ENCODE results near the gene CMTM3.
A peak's percentile ranks its signal among the peaks of the same experiment; 100 is the strongest.
"Not testable (repeated sequence)": the region's sequence is repeated elsewhere in the genome, so short reads cannot be mapped to it uniquely, and the experiment has no call there.

CMTM3 gene

GRCh38 chr16:66610111-66610820 is 5.8 kb downstream of the CMTM3 start:
- DNase-seq: no peak

- DNase-seq: not testable (repeated sequence)
Measured at GRCh38 chr16:66611911-66612310, 7.4 kb downstream of the CMTM3 start.

DNA sequence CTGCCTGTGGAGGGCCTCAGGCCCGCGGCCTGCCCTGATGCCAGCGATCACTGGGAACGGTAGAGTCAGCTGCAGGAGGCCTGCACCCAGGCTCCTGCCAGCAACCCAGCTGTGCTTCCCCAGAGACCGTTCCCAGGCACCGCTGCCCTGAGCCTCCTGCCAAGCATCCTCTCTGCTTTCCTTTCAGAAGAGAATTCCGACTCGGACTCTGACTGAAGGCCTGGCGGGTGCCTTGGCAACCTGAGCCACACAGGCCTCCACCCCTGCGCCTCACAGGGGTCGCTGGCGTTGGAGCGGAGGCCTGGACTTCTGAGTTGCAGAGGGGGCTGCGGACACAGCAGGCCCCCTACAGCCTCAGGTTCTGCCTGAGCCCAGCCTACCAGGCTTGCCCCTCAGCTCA is 7.9 kb downstream of the CMTM3 start:
- no peak for DNase-seq

- DNase-seq: no peak
Measured at GRCh38 chr16:66614161-66614802, 9.8 kb downstream of the CMTM3 start.

- peak; percentile 11 for DNase-seq
Measured at GRCh38 chr16:66616169-66616568, 11.7 kb downstream of the CMTM3 start.

DNA sequence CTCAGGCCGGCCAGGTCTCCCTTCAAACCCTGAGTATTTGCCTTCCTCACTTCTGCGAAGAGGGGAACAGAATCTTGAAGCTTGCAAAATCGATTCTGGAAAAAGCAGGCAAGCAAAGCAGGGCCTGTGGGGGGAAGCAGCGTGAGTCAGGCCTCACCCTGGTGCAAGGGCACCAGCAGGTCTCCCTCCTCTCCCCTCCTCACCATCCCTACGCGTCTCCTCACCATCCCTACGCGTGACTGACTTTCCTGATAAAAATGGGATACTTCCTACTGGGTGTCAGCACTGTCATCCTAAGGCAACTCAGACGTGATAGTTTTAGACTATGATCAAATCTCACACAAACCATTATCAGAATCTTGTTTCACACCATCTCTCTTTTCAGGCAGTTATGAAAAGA is 12.1 kb downstream of the CMTM3 start:
- DNase-seq: peak; percentile 51

DNA sequence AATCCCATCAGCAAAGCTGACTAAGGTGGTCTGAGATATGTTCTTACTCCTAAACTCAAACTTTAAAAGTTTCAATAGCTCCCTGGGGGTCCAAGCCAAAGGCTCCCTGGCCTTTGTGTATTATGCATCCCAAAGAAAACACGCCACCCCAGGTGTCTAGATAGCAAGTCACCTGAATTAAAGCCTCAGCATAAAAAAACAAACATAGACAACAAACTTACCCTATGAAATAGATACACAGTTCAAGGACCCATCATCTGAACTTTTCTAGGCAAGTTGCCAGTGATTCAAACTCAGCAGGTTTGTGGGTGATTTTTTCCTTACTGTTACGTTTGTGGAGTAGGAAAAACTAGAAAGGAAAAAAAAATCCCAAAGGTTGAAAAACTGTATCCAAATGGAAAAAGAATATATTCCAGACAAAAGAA is 12.5 kb downstream of the CMTM3 start:
- no peak for DNase-seq

- no peak for DNase-seq
Measured at GRCh38 chr16:66617728-66618127, 13.2 kb downstream of the CMTM3 start.

DNA sequence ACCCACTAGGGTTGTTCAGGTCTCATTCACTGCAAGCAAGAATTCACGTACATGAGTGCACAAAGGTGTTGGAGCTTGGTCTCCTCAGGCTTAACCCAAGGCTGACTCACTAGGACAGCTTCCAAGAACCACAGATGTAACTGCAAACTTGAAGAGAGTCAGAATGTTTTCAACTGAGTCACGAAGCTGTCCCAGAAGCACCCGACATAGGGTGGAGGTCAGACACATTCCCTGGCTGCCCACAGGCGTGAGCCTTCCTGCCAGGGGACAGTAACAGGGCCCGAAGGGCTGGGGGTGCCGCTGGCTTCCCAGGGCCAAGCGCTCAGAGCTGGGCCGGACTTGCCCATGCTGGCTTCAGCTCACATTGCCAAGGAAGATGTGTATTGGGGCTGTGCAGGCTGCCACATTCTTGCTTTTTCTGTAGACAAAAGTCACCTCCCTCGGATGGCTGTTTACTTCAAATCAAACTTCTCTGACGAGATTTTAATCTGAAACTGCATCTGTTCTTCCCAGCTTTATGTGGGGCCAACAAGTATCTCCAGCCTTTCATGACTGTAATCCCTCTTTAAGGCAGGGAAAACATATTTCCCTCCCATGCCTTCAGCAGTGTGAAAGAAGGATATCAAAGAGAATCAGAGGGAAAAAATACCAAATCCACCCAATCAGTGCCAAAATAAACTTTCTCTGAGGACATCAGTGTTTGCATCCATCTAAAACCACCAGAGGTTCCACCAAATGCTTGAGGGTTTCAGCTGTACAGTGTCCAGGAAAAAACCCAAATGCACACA is 14.3 kb downstream of the CMTM3 start:
- no peak for DNase-seq

GRCh38 chr16:66619534-66620428 is 15.3 kb downstream of the CMTM3 start:
- DNase-seq: peak; percentile 60

GRCh38 chr16:66620429-66620795 is 15.9 kb downstream of the CMTM3 start:
- DNase-seq: no peak

DNA sequence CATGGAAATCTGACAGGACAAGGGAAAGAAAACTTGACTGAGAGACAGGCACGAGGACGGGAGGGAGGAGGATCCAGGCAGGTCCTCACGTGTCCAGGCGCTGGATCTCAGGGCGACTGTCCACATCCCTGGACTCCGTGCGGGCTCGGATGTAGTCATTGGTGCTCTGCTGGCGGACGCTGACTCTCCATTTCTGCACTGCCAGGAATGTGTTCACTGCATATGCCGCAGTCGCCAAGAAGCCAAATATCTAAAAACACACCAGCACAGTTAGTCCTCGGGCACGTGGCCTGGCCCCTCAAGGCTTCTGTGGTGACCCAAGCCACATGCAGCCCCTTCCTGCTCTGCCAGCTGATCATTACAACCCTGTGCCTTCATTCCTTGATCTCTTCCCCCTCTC is 17.5 kb downstream of the CMTM3 start:
- DNase-seq: no peak

DNA sequence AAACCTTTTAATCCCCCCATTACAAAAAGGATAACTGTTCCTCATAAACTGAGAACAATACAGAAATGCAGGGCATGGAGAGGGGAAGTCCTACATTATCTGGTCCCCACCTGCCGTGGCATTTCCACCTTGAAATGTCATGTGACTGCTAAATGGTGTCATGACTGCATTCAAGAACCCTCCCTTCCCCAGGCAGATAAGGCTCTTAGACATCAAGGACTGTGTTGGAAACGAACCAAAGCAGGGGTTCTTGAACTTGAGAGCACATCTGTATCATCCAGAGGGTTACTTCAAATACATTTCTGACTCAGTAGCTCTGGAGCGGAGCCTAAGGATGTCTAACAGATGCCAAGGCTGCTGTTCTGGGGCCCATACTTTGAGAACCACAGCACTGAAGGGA is 18.4 kb downstream of the CMTM3 start:
- no peak for DNase-seq

- DNase-seq: no peak
Measured at GRCh38 chr16:66623755-66624154, 19.3 kb downstream of the CMTM3 start.

- not testable (repeated sequence) for DNase-seq
Measured at GRCh38 chr16:66627611-66628378, 23.3 kb downstream of the CMTM3 start.

- no peak for DNase-seq
Measured at GRCh38 chr16:66629856-66630255, 25.4 kb downstream of the CMTM3 start.

DNA sequence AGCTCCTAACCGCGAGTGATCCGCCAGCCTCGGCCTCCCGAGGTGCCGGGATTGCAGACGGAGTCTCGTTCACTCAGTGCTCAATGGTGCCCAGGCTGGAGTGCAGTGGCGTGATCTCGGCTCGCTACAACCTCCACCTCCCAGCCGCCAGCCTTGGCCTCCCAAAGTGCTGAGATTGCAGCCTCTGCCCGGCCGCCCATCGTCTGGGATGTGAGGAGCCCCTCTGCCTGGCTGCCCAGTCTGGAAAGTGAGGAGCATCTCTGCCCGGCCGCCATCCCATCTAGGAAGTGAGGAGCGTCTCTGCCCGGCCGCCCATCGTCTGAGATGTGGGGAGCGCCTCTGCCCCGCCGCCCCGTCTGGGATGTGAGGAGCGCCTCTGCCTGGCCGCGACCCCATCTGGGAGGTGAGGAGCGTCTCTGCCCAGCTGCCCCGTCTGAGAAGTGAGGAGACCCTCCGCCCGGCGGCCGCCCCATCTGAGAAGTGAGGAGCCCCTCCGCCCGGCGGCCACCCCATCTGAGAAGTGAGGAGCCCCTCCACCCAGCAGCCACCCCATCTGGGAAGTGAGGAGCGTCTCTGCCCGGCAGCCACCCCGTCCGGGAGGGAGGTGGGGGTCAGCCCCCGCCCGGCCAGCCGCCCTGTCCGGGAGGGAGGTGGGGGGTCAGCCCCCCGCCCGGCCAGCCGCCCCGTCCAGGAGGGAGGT is 26.2 kb downstream of the CMTM3 start:
- DNase-seq: not testable (repeated sequence)

DNA sequence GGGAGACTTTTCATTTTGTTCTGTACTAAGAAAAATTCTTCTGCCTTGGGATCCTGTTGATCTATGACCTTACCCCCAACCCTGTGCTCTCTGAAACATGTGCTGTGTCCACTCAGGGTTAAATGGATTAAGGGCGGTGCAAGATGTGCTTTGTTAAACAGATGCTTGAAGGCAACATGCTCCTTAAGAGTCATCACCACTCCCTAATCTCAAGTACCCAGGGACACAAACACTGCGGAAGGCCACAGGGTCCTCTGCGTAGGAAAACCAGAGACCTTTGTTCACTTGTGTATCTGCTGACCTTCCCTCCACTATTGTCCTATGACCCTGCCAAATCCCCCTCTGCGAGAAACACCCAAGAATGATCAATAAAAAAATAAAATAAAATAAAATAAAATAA is 27.1 kb downstream of the CMTM3 start:
- not testable (repeated sequence) for DNase-seq

- no peak for DNase-seq
Measured at GRCh38 chr16:66634527-66635196, 30.2 kb downstream of the CMTM3 start.

GRCh38 chr16:66635406-66635805 is 30.9 kb downstream of the CMTM3 start:
- no peak for DNase-seq

- no peak for DNase-seq
Measured at GRCh38 chr16:66636199-66636598, 31.7 kb downstream of the CMTM3 start.
